Stomach (tissue), 4 donors: ENCODE measurements around the gene CCNJ.
"Not testable (repeated sequence)": the region's sequence is repeated elsewhere in the genome, so short reads cannot be mapped to it uniquely, and the experiment has no call there.

ENCODE experiments used
- CTCF ChIP-seq, 7 experiments: fragments of 450-650 bp in 4 of 7; fragments of 200-600 bp in 3 of 7; sonication (generic) in 3 of 7; IDR thresholded peaks; one replicate each; pipeline ENCODE4 v1.5.1; 2016 to 2019; ENCODE audit warnings: antibody characterized with exemption in 7 of 7, control low read depth in 2 of 7, mild to moderate bottlenecking in 1 of 7
- POLR2A ChIP-seq, 4 donors: fragments of 450-650 bp; IDR thresholded peaks; one replicate each; pipeline ENCODE4 v1.6.1; 2016; ENCODE audit warnings: antibody characterized with exemption in 4 of 4, control low read depth in 2 of 4, mild to moderate bottlenecking in 1 of 4, moderate library complexity in 1 of 4

- not testable (repeated sequence) for TF ChIP-seq CTCF, POLR2A (IDR thresholded peaks at IDR 0.05)
Measured at GRCh38 chr10:95994376-95994775, 49.0 kb upstream of the CCNJ start.
